NK-92 treated with Interleukin-12 subunit alpha and Interleukin-12 subunit beta, amount 100 ng/mL, for 24 hours (cell line): ENCODE data around the gene KCNJ16.
"Not testable (repeated sequence)": the region's sequence is repeated elsewhere in the genome, so short reads cannot be mapped to it uniquely, and the experiment has no call there.

Source experiments
- DNase-seq: peaks from one replicate; lab custom pipeline; 2025; lab: John Stamatoyannopoulos, UW

Gene KCNJ16

GRCh38 chr17:70074956-70075355 is at the start of gene KCNJ16:
KCNJ16 (plus strand) TSS chr17:70075225; CDS start chr17:70132088, 56,863 bp downstream.
- DNase-seq: no peak

- DNase-seq: no peak
Observed at GRCh38 chr17:70028397-70028796, 46.6 kb upstream of the KCNJ16 start.

- DNase-seq: no peak
Observed at GRCh38 chr17:70028978-70029767, 45.9 kb upstream of the KCNJ16 start.

GRCh38 chr17:70030371-70030770 is 44.7 kb upstream of the KCNJ16 start:
- DNase-seq: no peak

GRCh38 chr17:70031341-70031740 is 43.7 kb upstream of the KCNJ16 start:
- no peak for DNase-seq

- no peak for DNase-seq
Observed at GRCh38 chr17:70033165-70033564, 41.9 kb upstream of the KCNJ16 start.

- no peak for DNase-seq
Observed at GRCh38 chr17:70034158-70034557, 40.9 kb upstream of the KCNJ16 start.

- no peak for DNase-seq
Observed at GRCh38 chr17:70037498-70037897, 37.5 kb upstream of the KCNJ16 start.

GRCh38 chr17:70040336-70040735 is 34.7 kb upstream of the KCNJ16 start:
- no peak for DNase-seq

- DNase-seq: no peak
Observed at GRCh38 chr17:70041061-70041460, 34.0 kb upstream of the KCNJ16 start.

- no peak for DNase-seq
Observed at GRCh38 chr17:70041540-70041939, 33.5 kb upstream of the KCNJ16 start.

- DNase-seq: not testable (repeated sequence)
Observed at GRCh38 chr17:70045780-70046179, 29.2 kb upstream of the KCNJ16 start.

GRCh38 chr17:70047619-70048419 is 27.2 kb upstream of the KCNJ16 start:
- no peak for DNase-seq

GRCh38 chr17:70049801-70050591 is 25.0 kb upstream of the KCNJ16 start:
- no peak for DNase-seq

GRCh38 chr17:70050931-70051330 is 24.1 kb upstream of the KCNJ16 start:
- DNase-seq: no peak

- no peak for DNase-seq
Observed at GRCh38 chr17:70053241-70054234, 21.5 kb upstream of the KCNJ16 start.

- DNase-seq: no peak
Observed at GRCh38 chr17:70055000-70055399, 20.0 kb upstream of the KCNJ16 start.

- no peak for DNase-seq
Observed at GRCh38 chr17:70059071-70059470, 16.0 kb upstream of the KCNJ16 start.

GRCh38 chr17:70059649-70060048 is 15.4 kb upstream of the KCNJ16 start:
- DNase-seq: no peak

- DNase-seq: no peak
Observed at GRCh38 chr17:70060415-70060814, 14.6 kb upstream of the KCNJ16 start.

GRCh38 chr17:70067134-70067533 is 7.9 kb upstream of the KCNJ16 start:
- no peak for DNase-seq
